Measurements from ENCODE around the gene WDR37.

WDR37 gene

GRCh38 chr10:1101946-1102345 lies 45.8 kb downstream of the WDR37 start:
- Histone ChIP-seq H3K18ac (ENCODE audit: low read depth in 1 of 2, low read length in 2 of 2) (no peak overlapping the region), H2BK120ac (ENCODE audit: low read depth, low read length) (no peak overlapping the region), H2AK5ac (ENCODE audit: low read length, severe bottlenecking) (no peak overlapping the region), H3K27me3 (ENCODE audit: control insufficient read depth in 1 of 2, insufficient read depth in 1 of 2, low read length in 2 of 2) (no peaks in the 10 kb centered on the region), H2BK12ac (ENCODE audit: low read length in 2 of 2) (no peak overlapping the region), H4K91ac (ENCODE audit: low read length) (peak overlapping the region; percentile 67), H3K4me3 (ENCODE audit: insufficient read depth in 1 of 2, low read depth in 1 of 2, low read length in 2 of 2) (no peak overlapping the region), H3K79me1 (replicated peaks; ENCODE audit: low read length, poor library complexity, severe bottlenecking) (peaks cover 49% of the 10 kb centered on the region), H2AFZ (ENCODE audit: low read depth, low read length) (no peak overlapping the region), H3K14ac (ENCODE audit: low read length in 2 of 2) (peak overlapping the region in 1 of 2 experiments; percentile 0), H3K4me2 (ENCODE audit: low read length, poor library complexity, severe bottlenecking) (no peak overlapping the region), H3K23ac (ENCODE audit: low read length in 2 of 2) (no peak overlapping the region), H3K4ac (ENCODE audit: low read depth in 1 of 2, low read length in 2 of 2) (no peak overlapping the region), H3K9me3 (ENCODE audit: control insufficient read depth, low read length) (no peaks in the 10 kb centered on the region), H2BK5ac (ENCODE audit: low read depth, low read length, poor library complexity, severe bottlenecking) (no peak overlapping the region), H3K4me1 (ENCODE audit: control insufficient read depth, insufficient read depth, low read depth, low read length) (peaks cover 7% of the 10 kb centered on the region), H2BK15ac (ENCODE audit: low read depth, poor library complexity, severe bottlenecking) (no peak overlapping the region), H3K36me3 (ENCODE audit: control insufficient read depth in 1 of 2, insufficient read depth in 2 of 2, low read depth in 1 of 2, low read length in 2 of 2) (peaks cover 71 to 85% of the 10 kb centered on the region in 2 experiments), H3K27ac (ENCODE audit: low read length, poor library complexity, severe bottlenecking) (no peak overlapping the region), H3K9ac (ENCODE audit: low read length) (no peak overlapping the region), H4K8ac (ENCODE audit: low read length) (no peak overlapping the region)
- WGBS: 98% methylated on average over 37 of the region's 37 CpGs
- DNase-seq: no peak

GRCh38 chr10:1102416-1102815 lies 46.2 kb downstream of the WDR37 start:
- Histone ChIP-seq H3K36me3 (ENCODE audit: control insufficient read depth in 1 of 2, insufficient read depth in 2 of 2, low read depth in 1 of 2, low read length in 2 of 2) (peaks cover 71 to 85% of the 10 kb centered on the region in 2 experiments), H3K23ac (ENCODE audit: low read length in 2 of 2) (no peak overlapping the region), H2BK12ac (ENCODE audit: low read length in 2 of 2) (no peak overlapping the region), H3K4me3 (ENCODE audit: insufficient read depth in 1 of 2, low read depth in 1 of 2, low read length in 2 of 2) (no peak overlapping the region), H3K9ac (ENCODE audit: low read length) (no peak overlapping the region), H3K4me2 (ENCODE audit: low read length, poor library complexity, severe bottlenecking) (no peak overlapping the region), H2AK5ac (ENCODE audit: low read length, severe bottlenecking) (no peak overlapping the region), H4K91ac (ENCODE audit: low read length) (no peak overlapping the region), H4K8ac (ENCODE audit: low read length) (no peak overlapping the region), H2BK5ac (ENCODE audit: low read depth, low read length, poor library complexity, severe bottlenecking) (no peak overlapping the region), H2BK120ac (ENCODE audit: low read depth, low read length) (no peak overlapping the region), H3K18ac (ENCODE audit: low read depth in 1 of 2, low read length in 2 of 2) (no peak overlapping the region), H2BK15ac (ENCODE audit: low read depth, poor library complexity, severe bottlenecking) (no peak overlapping the region), H3K27me3 (ENCODE audit: control insufficient read depth in 1 of 2, insufficient read depth in 1 of 2, low read length in 2 of 2) (no peaks in the 10 kb centered on the region), H3K9me3 (ENCODE audit: control insufficient read depth, low read length) (no peaks in the 10 kb centered on the region), H3K14ac (ENCODE audit: low read length in 2 of 2) (no peak overlapping the region), H3K79me1 (replicated peaks; ENCODE audit: low read length, poor library complexity, severe bottlenecking) (peaks cover 45% of the 10 kb centered on the region), H3K27ac (ENCODE audit: low read length, poor library complexity, severe bottlenecking) (no peak overlapping the region), H2AFZ (ENCODE audit: low read depth, low read length) (no peak overlapping the region), H3K4ac (ENCODE audit: low read depth in 1 of 2, low read length in 2 of 2) (no peak overlapping the region), H3K4me1 (ENCODE audit: control insufficient read depth, insufficient read depth, low read depth, low read length) (peaks cover 7% of the 10 kb centered on the region)
- 97% methylated on average over 6 of the region's 7 CpGs for WGBS
- DNase-seq: no peak

- H3K27me3 ChIP-seq (ENCODE audit: control insufficient read depth in 1 of 2, insufficient read depth in 1 of 2, low read length in 2 of 2): no peaks in the 10 kb centered on the region
- no peak overlapping the region for H4K91ac ChIP-seq (ENCODE audit: low read length)
- H3K4me1 ChIP-seq (ENCODE audit: control insufficient read depth, insufficient read depth, low read depth, low read length): peaks cover 7% of the 10 kb centered on the region
- H3K9ac ChIP-seq (ENCODE audit: low read length): no peak overlapping the region
- H4K8ac ChIP-seq (ENCODE audit: low read length): no peak overlapping the region
- no peak overlapping the region for H3K14ac ChIP-seq (ENCODE audit: low read length in 2 of 2)
- H3K79me1 ChIP-seq (replicated peaks; ENCODE audit: low read length, poor library complexity, severe bottlenecking): peaks cover 40% of the 10 kb centered on the region
- H3K27ac ChIP-seq (ENCODE audit: low read length, poor library complexity, severe bottlenecking): no peak overlapping the region
- H2AFZ ChIP-seq (ENCODE audit: low read depth, low read length): no peak overlapping the region
- no peak for DNase-seq
- no peak overlapping the region for H2BK120ac ChIP-seq (ENCODE audit: low read depth, low read length)
- H3K4ac ChIP-seq (ENCODE audit: low read depth in 1 of 2, low read length in 2 of 2): no peak overlapping the region
- no peak overlapping the region for H2BK12ac ChIP-seq (ENCODE audit: low read length in 2 of 2)
- H3K36me3 ChIP-seq (ENCODE audit: control insufficient read depth in 1 of 2, insufficient read depth in 2 of 2, low read depth in 1 of 2, low read length in 2 of 2): peaks cover 71 to 85% of the 10 kb centered on the region in 2 experiments
- H3K9me3 ChIP-seq (ENCODE audit: control insufficient read depth, low read length): no peaks in the 10 kb centered on the region
- no peak overlapping the region for H2BK15ac ChIP-seq (ENCODE audit: low read depth, poor library complexity, severe bottlenecking)
- no peak overlapping the region for H3K4me2 ChIP-seq (ENCODE audit: low read length, poor library complexity, severe bottlenecking)
- no peak overlapping the region for H3K18ac ChIP-seq (ENCODE audit: low read depth in 1 of 2, low read length in 2 of 2)
- H3K23ac ChIP-seq (ENCODE audit: low read length in 2 of 2): no peak overlapping the region
- no peak overlapping the region for H2AK5ac ChIP-seq (ENCODE audit: low read length, severe bottlenecking)
- no peak overlapping the region for H2BK5ac ChIP-seq (ENCODE audit: low read depth, low read length, poor library complexity, severe bottlenecking)
- 81% methylated on average over 2 of the region's 2 CpGs for WGBS
- no peak overlapping the region for H3K4me3 ChIP-seq (ENCODE audit: insufficient read depth in 1 of 2, low read depth in 1 of 2, low read length in 2 of 2)
Observed at GRCh38 chr10:1102831-1103230, 46.6 kb downstream of the WDR37 start.

- Histone ChIP-seq H3K9me3 (ENCODE audit: control insufficient read depth, low read length) (no peaks in the 10 kb centered on the region), H2AK5ac (ENCODE audit: low read length, severe bottlenecking) (no peak overlapping the region), H3K27me3 (ENCODE audit: control insufficient read depth in 1 of 2, insufficient read depth in 1 of 2, low read length in 2 of 2) (no peaks in the 10 kb centered on the region), H3K27ac (ENCODE audit: low read length, poor library complexity, severe bottlenecking) (no peak overlapping the region), H4K8ac (ENCODE audit: low read length) (no peak overlapping the region), H3K18ac (ENCODE audit: low read depth in 1 of 2, low read length in 2 of 2) (no peak overlapping the region), H3K4me2 (ENCODE audit: low read length, poor library complexity, severe bottlenecking) (no peak overlapping the region), H2BK12ac (ENCODE audit: low read length in 2 of 2) (no peak overlapping the region), H3K9ac (ENCODE audit: low read length) (no peak overlapping the region), H2BK120ac (ENCODE audit: low read depth, low read length) (no peak overlapping the region), H2BK5ac (ENCODE audit: low read depth, low read length, poor library complexity, severe bottlenecking) (no peak overlapping the region), H3K23ac (ENCODE audit: low read length in 2 of 2) (no peak overlapping the region), H3K79me1 (replicated peaks; ENCODE audit: low read length, poor library complexity, severe bottlenecking) (peaks cover 39% of the 10 kb centered on the region), H3K4me3 (ENCODE audit: insufficient read depth in 1 of 2, low read depth in 1 of 2, low read length in 2 of 2) (no peak overlapping the region), H4K91ac (ENCODE audit: low read length) (no peak overlapping the region), H3K14ac (ENCODE audit: low read length in 2 of 2) (no peak overlapping the region), H2AFZ (ENCODE audit: low read depth, low read length) (no peak overlapping the region), H3K4ac (ENCODE audit: low read depth in 1 of 2, low read length in 2 of 2) (no peak overlapping the region), H3K36me3 (ENCODE audit: control insufficient read depth in 1 of 2, insufficient read depth in 2 of 2, low read depth in 1 of 2, low read length in 2 of 2) (peaks cover 71 to 88% of the 10 kb centered on the region in 2 experiments), H3K4me1 (ENCODE audit: control insufficient read depth, insufficient read depth, low read depth, low read length) (peaks cover 7% of the 10 kb centered on the region), H2BK15ac (ENCODE audit: low read depth, poor library complexity, severe bottlenecking) (no peak overlapping the region)
- 98% methylated on average over 18 of the region's 18 CpGs for WGBS
- DNase-seq: no peak
Observed at GRCh38 chr10:1103551-1103950, 47.4 kb downstream of the WDR37 start.

All from mesenchymal stem cell (in vitro differentiated cells and primary cell).